Measurements from ENCODE around the gene VPS39.

GRCh38 chr15:42182328-42182886, 25.7 kb downstream of the VPS39 start:
- TF ChIP-seq, protein P1, sequence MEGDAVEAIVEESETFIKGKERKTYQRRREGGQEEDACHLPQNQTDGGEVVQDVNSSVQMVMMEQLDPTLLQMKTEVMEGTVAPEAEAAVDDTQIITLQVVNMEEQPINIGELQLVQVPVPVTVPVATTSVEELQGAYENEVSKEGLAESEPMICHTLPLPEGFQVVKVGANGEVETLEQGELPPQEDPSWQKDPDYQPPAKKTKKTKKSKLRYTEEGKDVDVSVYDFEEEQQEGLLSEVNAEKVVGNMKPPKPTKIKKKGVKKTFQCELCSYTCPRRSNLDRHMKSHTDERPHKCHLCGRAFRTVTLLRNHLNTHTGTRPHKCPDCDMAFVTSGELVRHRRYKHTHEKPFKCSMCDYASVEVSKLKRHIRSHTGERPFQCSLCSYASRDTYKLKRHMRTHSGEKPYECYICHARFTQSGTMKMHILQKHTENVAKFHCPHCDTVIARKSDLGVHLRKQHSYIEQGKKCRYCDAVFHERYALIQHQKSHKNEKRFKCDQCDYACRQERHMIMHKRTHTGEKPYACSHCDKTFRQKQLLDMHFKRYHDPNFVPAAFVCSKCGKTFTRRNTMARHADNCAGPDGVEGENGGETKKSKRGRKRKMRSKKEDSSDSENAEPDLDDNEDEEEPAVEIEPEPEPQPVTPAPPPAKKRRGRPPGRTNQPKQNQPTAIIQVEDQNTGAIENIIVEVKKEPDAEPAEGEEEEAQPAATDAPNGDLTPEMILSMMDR (conservative IDR thresholded peaks at IDR 0.05; ENCODE audit: low read depth, low read length): no peak
- TF ChIP-seq EZH2phosphoT487 (IDR thresholded peaks at IDR 0.05; ENCODE audit: borderline replicate concordance, low read length) (no peak), EZH2 (IDR thresholded peaks at IDR 0.05; ENCODE audit: low read length, unreplicated experiment) (no peak)

Measured in PC-3 (cell line).